ENCODE results near the gene ZNF438.

DNA sequence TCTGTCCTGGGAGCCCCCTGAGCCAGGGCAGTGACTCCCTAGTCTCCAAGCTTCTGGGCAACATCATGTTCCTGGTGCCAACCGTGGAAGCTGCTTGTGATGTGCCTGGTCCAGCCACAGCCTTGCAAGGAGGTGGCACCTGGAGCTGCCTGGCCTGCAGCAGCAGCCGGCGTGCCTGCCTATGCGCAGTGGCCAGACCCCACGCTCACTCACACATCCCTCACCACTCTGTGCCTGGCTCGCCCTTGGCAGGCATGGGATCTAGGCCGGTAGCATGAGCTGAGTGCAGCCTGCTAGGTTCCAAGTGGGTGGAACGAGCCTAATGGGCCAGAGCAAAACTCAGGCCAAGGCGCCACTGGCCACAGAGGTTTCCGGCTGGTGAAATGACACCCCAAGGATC lies 184.0 kb downstream of the ZNF438 start:
- no peak for TF ChIP-seq GATA3 (IDR thresholded peaks at IDR 0.05; ENCODE audit: low read depth, low read length)
- TF ChIP-seq GATA2 (IDR thresholded peaks at IDR 0.05; ENCODE audit: low read depth, low read length): no peak

Measured in SH-SY5Y (cell line).